ENCODE results near the gene CDX2.

The CDX2 gene

GRCh38 chr13:27927444-27928352 is 41.4 kb downstream of the CDX2 start:
- no peak for DNase-seq

- DNase-seq, result no peak
Observed at GRCh38 chr13:27926644-27927434, 42.3 kb downstream of the CDX2 start.

GRCh38 chr13:27925220-27925991 is 43.7 kb downstream of the CDX2 start:
- DNase-seq, result no peak

- no peak for DNase-seq
Observed at GRCh38 chr13:27924529-27925141, 44.5 kb downstream of the CDX2 start.

- DNase-seq, result peak; percentile 17
Observed at GRCh38 chr13:27923794-27924528, 45.2 kb downstream of the CDX2 start.

GRCh38 chr13:27922883-27923612 is 46.1 kb downstream of the CDX2 start:
- DNase-seq, result no peak

- no peak for DNase-seq
Observed at GRCh38 chr13:27921961-27922882, 46.9 kb downstream of the CDX2 start.

GRCh38 chr13:27921421-27921960 is 47.6 kb downstream of the CDX2 start:
- no peak for DNase-seq

- DNase-seq, result no peak
Observed at GRCh38 chr13:27920677-27921420, 48.3 kb downstream of the CDX2 start.

- peak; percentile 66 for DNase-seq
Observed at GRCh38 chr13:27919934-27920676, 49.0 kb downstream of the CDX2 start, which contains the start of gene PDX1. Gene PDX1, plus strand, starts transcription at chr13:27920000. Its CDS starts 139 bp downstream, at chr13:27920139.

- DNase-seq, result no peak
Observed at GRCh38 chr13:27919659-27919933, 49.5 kb downstream of the CDX2 start.

GRCh38 chr13:27918918-27919658 is 50.0 kb downstream of the CDX2 start:
- DNase-seq, result no peak

- DNase-seq, result no peak
Observed at GRCh38 chr13:27918041-27918917, 50.8 kb downstream of the CDX2 start.

- no peak for DNase-seq
Observed at GRCh38 chr13:27917121-27917947, 51.8 kb downstream of the CDX2 start.

Measured in NCI-H82 (cell line).